Measurements from ENCODE around the gene LHX6. TPM values are rescaled to one million over a fixed set of nuclear protein-coding genes. Genes with fewer than 3 reads are reported as not detected.

The LHX6 gene
- total RNA-seq, 6 experiments from 2014 or later: not detected

DNA sequence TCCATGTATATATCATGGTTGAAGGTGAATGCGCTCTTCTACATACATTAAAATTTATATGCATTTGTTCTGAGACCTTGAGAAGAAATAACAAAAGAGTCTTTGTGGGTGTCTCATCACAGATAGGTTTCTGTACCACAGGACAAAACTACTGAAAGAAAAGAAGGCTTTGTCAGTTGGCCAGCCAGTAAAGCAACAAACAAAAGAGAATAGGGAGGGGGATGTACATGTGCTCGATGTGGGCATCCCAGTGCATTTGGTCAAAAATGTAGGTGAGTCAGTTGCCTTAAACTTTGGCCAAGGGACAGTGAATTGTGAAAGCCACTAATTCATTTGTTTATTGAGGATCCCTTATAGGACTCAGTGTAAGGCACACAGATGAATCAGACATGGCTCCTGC is 22.6 kb upstream of the LHX6 start:
- H3K27ac Mint-ChIP-seq: no peak overlapping the region
- H3K36me3 Mint-ChIP-seq (ENCODE audit: low read depth): peaks cover 40% of the 10 kb centered on the region
- no peaks in the 10 kb centered on the region for H3K9me3 Mint-ChIP-seq
- no peaks in the 10 kb centered on the region for H3K27me3 Mint-ChIP-seq (ENCODE audit: insufficient read depth)
- TF ChIP-seq, protein P1, sequence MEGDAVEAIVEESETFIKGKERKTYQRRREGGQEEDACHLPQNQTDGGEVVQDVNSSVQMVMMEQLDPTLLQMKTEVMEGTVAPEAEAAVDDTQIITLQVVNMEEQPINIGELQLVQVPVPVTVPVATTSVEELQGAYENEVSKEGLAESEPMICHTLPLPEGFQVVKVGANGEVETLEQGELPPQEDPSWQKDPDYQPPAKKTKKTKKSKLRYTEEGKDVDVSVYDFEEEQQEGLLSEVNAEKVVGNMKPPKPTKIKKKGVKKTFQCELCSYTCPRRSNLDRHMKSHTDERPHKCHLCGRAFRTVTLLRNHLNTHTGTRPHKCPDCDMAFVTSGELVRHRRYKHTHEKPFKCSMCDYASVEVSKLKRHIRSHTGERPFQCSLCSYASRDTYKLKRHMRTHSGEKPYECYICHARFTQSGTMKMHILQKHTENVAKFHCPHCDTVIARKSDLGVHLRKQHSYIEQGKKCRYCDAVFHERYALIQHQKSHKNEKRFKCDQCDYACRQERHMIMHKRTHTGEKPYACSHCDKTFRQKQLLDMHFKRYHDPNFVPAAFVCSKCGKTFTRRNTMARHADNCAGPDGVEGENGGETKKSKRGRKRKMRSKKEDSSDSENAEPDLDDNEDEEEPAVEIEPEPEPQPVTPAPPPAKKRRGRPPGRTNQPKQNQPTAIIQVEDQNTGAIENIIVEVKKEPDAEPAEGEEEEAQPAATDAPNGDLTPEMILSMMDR (IDR thresholded peaks at IDR 0.05): no peak
- peaks cover 5% of the 10 kb centered on the region; the same call in 1 of the 2 replicates for H3K4me1 Mint-ChIP-seq (ENCODE audit: low read depth)
- no peak for DNase-seq
- no peak overlapping the region for H3K4me3 Mint-ChIP-seq

DNA sequence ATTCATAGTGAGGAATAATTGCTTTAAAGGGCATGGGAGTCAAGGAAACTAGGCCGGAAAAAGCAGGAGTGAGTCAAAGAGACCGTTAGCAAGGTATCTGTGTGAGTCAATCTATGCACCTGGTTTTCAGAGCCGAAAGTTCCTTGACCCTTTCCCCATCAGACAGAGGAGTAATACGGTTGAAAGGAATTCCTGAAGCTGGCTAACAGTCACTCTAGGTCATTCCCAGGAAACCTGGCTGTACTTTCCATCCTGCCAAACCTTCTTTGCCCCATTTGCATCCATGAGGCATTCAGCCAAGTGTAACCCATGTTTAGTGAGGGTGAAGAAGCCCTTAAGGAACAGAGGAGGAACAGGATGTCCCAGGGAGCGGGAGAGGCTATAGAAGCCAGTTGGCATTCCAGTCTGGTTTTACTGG is 19.7 kb upstream of the LHX6 start:
- H3K36me3 Mint-ChIP-seq (ENCODE audit: low read depth): peaks cover 57% of the 10 kb centered on the region
- TF ChIP-seq, protein P1 (IDR thresholded peaks at IDR 0.05): no peak
- H3K4me3 Mint-ChIP-seq: no peak overlapping the region
- no peaks in the 10 kb centered on the region for H3K4me1 Mint-ChIP-seq (ENCODE audit: low read depth)
- DNase-seq: no peak
- no peaks in the 10 kb centered on the region for H3K9me3 Mint-ChIP-seq
- no peaks in the 10 kb centered on the region for H3K27me3 Mint-ChIP-seq (ENCODE audit: insufficient read depth)
- H3K27ac Mint-ChIP-seq: no peak overlapping the region

DNA sequence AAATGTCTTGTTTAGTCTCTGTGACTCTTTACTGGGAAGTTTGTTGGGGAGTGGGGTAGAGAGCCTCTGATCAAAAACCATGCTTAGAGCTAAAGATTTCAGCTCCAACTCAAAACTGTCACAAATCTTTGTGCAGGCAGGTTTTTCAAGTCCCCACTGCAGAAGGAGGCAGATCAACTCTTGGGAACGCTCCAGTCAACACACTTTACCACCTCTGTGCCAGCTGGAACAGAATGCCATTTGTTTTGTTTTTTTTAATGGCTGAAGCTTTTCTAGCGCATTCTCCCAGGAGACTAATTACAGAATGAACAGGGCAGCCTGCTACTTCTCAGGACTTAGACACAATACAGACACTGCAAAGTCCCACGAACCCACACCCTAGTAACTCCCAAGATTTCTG is 17.9 kb upstream of the LHX6 start:
- H3K9me3 Mint-ChIP-seq: no peaks in the 10 kb centered on the region
- peaks cover 1% of the 10 kb centered on the region; the same call in 1 of the 2 replicates for H3K27me3 Mint-ChIP-seq (ENCODE audit: insufficient read depth)
- TF ChIP-seq, protein P1 (IDR thresholded peaks at IDR 0.05): no peak
- no peaks in the 10 kb centered on the region for H3K4me1 Mint-ChIP-seq (ENCODE audit: low read depth)
- no peak overlapping the region for H3K4me3 Mint-ChIP-seq
- H3K36me3 Mint-ChIP-seq (ENCODE audit: low read depth): peaks cover 53% of the 10 kb centered on the region
- H3K27ac Mint-ChIP-seq: no peak overlapping the region
- DNase-seq: no peak

DNA sequence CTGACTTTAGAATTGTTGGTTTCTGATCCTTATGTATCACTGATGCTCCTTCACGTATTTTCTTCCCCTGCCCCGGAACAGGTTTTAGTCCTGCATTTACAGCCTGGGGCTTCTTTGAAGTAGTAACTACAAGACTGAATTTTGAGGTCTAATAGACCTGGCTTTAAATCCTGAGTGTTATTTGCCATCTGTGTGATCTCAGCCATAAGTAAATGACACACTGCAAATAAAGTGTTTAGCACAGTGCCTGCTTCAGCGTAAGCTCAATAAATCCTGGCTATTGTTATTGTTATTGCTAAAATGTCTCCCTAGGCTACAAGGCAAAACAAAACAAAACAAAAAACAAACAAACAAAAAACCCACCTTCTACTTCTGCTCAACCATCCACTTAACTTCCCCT is 15.6 kb upstream of the LHX6 start:
- no peaks in the 10 kb centered on the region for H3K4me1 Mint-ChIP-seq (ENCODE audit: low read depth)
- peaks cover 3% of the 10 kb centered on the region for H3K27me3 Mint-ChIP-seq (ENCODE audit: insufficient read depth)
- TF ChIP-seq, protein P1 (IDR thresholded peaks at IDR 0.05): no peak
- no peak for DNase-seq
- H3K36me3 Mint-ChIP-seq (ENCODE audit: low read depth): peaks cover 51% of the 10 kb centered on the region
- no peak overlapping the region for H3K27ac Mint-ChIP-seq
- no peaks in the 10 kb centered on the region for H3K9me3 Mint-ChIP-seq
- H3K4me3 Mint-ChIP-seq: no peak overlapping the region

DNA sequence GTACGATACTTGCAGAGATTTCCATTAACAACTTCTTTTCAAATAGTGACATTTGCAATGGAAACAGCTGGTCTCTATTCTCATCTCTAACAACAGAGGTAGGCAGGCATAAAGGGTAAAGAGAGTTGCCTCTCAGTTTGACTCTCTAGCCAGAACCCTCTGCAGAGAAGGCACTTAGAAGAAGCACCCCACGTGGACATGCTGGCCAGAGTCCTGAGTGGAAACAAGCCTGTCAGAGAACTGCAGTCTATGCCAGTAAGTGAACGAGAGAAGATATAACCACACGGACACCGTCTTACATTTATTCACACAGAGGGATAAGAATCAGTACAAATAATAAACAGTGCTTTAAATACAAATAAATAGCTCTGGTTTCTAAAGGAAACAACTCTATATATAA is 11.0 kb upstream of the LHX6 start:
- Mint-ChIP-seq H3K9me3 (no peaks in the 10 kb centered on the region), H3K36me3 (ENCODE audit: low read depth) (peaks cover 30% of the 10 kb centered on the region), H3K27me3 (ENCODE audit: insufficient read depth) (peaks cover 8% of the 10 kb centered on the region), H3K4me3 (no peak overlapping the region), H3K27ac (no peak overlapping the region), H3K4me1 (ENCODE audit: low read depth) (no peaks in the 10 kb centered on the region)
- TF ChIP-seq, protein P1 (IDR thresholded peaks at IDR 0.05): no peak
- DNase-seq: no peak

DNA sequence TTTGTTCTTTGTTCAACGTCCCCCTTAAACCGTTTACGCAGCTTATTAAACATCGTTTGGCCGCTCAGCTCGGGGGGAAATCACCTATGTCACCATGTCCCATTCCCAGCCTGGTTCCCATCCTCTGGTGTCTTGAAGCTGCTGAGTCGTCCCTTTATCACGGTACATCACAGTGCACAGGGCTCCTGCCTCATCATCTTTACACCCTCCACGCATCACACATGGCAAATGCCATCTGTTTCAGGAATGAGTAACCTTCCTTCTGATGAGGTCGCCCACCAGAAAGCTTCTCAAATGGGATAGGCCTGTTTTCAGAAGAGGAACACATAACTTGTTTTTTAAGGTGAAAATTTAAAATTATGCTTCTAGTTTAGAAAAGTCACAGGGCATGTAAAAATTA is 7.9 kb upstream of the LHX6 start:
- Mint-ChIP-seq H3K27me3 (ENCODE audit: insufficient read depth) (peaks cover 13% of the 10 kb centered on the region), H3K4me1 (ENCODE audit: low read depth) (no peaks in the 10 kb centered on the region), H3K4me3 (no peak overlapping the region), H3K36me3 (ENCODE audit: low read depth) (peaks cover 14% of the 10 kb centered on the region; the same call in 1 of the 2 replicates), H3K27ac (no peak overlapping the region), H3K9me3 (no peaks in the 10 kb centered on the region)
- TF ChIP-seq, protein P1 (IDR thresholded peaks at IDR 0.05): no peak
- DNase-seq: no peak

Data from HFFc6 (cell line).